Measurements from ENCODE around the gene BAHCC1.

BAHCC1 gene

DNA sequence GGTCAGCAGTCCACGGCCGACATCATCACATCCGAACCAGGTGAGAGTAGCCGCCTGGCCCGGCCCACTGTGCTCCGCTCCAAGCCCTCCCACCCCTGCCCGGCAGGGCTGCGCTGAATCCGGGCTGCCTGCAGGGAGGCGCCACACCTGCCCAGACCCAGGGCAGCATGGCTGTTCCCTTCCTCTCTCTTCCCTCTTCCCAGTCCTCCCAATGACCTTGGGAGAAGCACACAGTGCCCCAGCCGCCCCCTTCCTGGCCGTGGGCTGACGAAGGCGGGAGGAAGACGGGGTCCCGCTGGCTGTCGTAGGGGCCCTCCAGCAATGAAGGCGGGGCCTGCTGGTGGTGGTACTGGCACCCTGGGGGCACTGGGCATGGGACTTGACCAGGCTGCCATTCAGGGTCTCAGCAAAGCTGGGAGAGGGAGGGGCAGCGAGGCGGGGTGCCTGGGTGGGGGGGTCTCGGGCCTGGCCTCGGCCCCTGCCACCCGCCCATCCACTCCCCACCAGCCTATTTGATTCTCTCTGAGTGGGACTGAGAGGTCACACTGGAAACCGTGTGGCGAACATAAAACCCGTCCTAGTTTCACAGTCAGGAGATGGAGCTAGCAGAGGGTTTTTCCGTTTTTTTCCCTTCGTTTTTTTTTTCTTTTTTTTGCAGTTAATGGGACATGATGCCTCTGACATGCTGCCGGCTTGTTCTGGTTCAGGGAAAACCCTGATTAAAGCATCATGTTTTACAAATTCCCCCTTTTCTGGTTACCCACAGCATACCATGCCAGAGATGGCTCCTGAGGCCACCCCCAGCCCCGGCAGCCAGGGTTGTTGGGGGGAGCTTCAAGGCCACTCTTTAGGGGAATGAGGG lies 50.6 kb downstream of the BAHCC1 start:
- no peak for TF ChIP-seq GATA1 (IDR thresholded peaks at IDR 0.05; ENCODE audit: low read depth, low read length)
- no peak for DNase-seq

DNA sequence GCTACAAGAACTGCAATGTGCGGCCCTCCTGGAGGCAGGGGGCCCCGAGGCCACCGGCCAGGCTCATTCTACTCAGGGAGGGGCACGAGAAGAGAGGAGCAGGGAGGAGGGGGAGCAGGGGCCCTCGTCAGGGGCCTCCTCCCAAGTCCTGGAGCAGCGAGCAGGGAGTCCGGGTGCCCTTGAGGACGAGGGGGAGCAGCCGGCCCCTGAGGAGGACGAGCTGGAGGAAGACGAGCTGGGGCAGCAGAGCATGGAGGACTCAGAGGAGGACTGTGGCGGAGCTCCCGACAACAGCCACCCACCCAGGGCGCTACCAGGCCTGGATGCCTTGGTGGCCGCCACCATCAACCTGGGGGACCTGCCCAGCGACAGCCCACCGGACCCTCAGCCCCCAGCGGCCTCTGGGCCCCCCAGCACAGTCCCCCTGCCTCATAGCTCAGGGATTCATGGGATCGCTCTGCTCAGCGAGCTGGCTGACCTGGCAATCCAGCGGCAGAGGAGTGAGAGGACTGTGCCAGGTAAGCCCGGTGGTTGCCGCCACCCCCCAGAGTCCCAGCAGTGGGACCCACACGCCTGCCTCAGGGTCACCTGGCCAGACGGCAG lies 52.2 kb downstream of the BAHCC1 start:
- TF ChIP-seq GATA1 (IDR thresholded peaks at IDR 0.05; ENCODE audit: low read depth, low read length), result no peak
- no peak for TF ChIP-seq POLR2A (IDR thresholded peaks at IDR 0.05; ENCODE audit: low read length)
- no peak for DNase-seq

DNA sequence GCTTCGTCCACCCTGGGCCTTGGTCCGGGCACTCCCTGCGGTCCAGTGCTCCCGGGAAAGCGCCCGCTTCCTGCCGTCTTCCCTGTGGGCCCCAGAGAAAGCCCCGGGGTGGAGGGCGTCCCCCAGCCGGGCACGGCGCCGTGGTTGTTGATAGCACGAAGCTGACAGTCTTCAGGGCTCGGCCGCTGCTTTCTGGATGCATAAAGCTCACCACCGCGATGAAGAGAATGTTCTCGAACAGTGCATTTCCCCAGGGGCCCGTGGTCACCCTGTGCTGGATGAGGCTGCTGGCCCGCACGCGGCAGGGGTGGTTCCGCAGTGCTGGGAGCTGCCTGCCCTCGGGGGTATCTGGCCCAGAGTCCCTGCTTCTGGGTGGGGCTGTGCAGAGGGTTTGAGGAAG lies 53.2 kb downstream of the BAHCC1 start:
- DNase-seq, result no peak
- TF ChIP-seq POLR2A (IDR thresholded peaks at IDR 0.05; ENCODE audit: low read length) (no peak), GATA1 (IDR thresholded peaks at IDR 0.05; ENCODE audit: low read depth, low read length) (no peak)

DNA sequence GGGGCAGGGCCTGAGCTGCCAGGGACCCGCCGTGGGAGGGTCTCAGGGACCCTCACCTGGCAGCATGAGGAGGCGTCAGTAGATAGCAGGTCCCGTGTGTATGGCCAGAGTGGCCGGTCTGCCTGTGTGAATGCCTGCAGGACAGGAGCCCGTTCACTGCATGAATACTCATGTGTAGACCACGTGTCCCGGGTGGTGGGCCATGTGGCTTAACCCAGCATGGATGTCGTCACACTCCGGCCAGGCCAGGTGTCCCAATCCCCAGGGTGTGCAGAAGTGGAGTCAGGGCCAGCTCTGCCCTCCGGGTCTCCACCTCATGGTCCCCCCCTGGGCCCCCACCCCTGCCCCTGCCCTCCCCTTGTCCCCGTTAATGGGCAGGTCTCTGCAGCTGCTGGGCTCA lies 53.7 kb downstream of the BAHCC1 start:
- TF ChIP-seq GATA1 (IDR thresholded peaks at IDR 0.05; ENCODE audit: low read depth, low read length), result no peak
- TF ChIP-seq POLR2A (IDR thresholded peaks at IDR 0.05; ENCODE audit: low read length), result no peak
- DNase-seq, result no peak

DNA sequence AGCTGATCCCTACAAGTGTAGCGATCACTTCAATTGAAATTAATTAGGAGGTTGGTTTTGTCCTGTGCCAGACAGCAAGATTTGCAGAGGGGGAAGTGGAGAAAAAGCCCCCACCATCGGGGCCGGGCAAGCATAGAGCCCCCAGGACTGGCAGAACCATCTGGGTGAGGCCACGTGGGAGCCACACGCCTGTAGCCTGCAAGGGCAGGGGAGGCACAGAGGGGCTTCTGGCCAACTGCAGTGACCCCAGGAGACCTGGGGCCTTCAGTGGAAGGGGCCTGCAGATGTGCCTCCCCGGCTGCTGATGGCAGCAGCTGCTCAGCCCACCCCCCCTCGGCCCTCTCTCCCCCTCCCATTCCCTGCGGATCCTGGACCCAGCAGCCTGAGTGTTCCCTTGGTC lies 54.1 kb downstream of the BAHCC1 start:
- TF ChIP-seq GATA1 (IDR thresholded peaks at IDR 0.05; ENCODE audit: low read depth, low read length), result no peak
- TF ChIP-seq POLR2A (IDR thresholded peaks at IDR 0.05; ENCODE audit: low read length), result no peak
- DNase-seq, result no peak

DNA sequence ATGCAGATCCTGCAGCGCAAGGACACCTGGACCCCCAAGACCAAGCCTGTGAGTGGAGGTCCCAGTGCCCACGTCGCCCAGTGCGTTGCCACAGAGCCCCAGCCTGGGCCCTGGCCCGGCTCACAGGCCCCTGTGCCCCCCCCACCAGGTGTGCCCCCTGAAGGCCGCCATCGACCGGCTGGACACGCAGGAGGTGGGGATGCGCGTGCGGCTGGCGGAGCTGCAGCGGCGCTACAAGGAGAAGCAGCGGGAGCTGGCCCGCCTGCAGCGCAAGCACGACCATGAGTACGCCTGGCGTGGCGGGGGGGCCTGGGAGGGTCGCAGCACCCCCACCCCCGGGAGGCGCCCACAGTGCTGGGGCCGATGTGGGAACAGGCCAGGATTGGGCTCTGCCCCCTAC lies 56.6 kb downstream of the BAHCC1 start:
- TF ChIP-seq GATA1 (IDR thresholded peaks at IDR 0.05; ENCODE audit: low read depth, low read length), result no peak
- no peak for TF ChIP-seq POLR2A (IDR thresholded peaks at IDR 0.05; ENCODE audit: low read length)

GRCh38 chr17:81452551-81452950 lies 57.3 kb downstream of the BAHCC1 start:
- TF ChIP-seq GATA1 (IDR thresholded peaks at IDR 0.05; ENCODE audit: low read depth, low read length) (no peak), POLR2A (IDR thresholded peaks at IDR 0.05; ENCODE audit: low read length) (no peak)
- DNase-seq, result no peak

More for the DNA sequence above, 56.6 kb downstream of the BAHCC1 start:
- DNase-seq, result no peak

DNA sequence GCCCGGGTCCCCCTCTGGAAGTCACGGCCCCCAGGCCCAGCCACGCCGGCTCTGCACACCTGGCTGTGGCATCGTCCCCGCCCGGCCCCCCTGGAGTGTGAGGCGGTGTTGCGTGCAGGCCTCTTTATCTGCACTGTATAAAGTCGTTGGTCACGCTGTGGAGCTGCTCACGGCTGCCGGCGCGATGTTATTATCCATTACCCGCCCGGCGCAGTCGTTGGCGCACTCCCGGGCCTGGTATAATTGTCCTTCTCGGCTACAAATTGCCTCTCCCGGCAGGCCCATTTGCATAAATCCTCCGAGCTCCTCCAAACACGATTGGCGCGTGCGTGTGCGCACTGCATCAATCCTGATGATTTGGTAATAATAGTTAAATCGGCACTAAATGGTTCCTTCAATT lies 57.8 kb downstream of the BAHCC1 start:
- no peak for DNase-seq
- TF ChIP-seq GATA1 (IDR thresholded peaks at IDR 0.05; ENCODE audit: low read depth, low read length), result no peak
- TF ChIP-seq POLR2A (IDR thresholded peaks at IDR 0.05; ENCODE audit: low read length), result no peak

DNA sequence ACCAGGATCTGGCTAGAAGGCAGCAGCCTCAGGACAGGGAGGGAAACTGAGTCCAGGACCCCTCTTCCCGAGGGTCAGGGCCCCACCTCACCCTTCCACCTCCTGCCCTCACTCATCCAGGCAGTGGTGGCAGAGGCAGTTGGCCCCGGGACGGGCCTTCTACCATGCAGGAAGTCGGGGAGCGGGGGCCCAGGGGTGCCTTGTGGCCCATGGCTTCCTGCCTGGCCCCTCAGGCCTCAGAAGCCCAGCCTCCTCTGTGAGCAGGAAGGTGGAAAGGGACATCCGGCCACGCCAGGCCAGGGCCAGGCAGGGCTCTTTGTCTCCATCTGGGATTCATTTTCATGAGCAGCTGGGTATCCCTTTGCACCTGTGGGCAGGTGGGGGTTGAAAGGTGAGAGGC lies 58.5 kb downstream of the BAHCC1 start:
- DNase-seq, result no peak
- no peak for TF ChIP-seq POLR2A (IDR thresholded peaks at IDR 0.05; ENCODE audit: low read length)
- TF ChIP-seq GATA1 (IDR thresholded peaks at IDR 0.05; ENCODE audit: low read depth, low read length), result no peak

DNA sequence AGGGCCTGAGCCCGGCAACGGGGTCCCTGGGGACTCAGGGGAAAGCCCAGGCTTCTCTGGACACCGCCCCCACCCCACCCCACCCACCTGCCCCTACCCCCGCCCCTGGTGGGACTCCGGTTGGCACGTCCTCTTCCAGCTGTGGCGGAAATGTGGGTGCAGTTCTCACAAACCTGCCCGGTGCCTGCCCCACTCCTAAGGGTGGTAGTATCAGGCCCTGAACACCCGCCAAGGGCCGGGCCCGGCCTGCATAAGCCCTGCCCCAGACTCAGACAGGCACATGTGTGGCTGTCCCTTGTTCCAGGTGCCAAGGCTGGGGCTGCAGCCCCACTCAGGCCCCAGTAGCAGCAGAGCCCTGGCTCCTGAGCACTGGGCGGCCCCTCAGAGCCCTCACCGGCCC lies 59.2 kb downstream of the BAHCC1 start:
- no peak for DNase-seq
- no peak for TF ChIP-seq POLR2A (IDR thresholded peaks at IDR 0.05; ENCODE audit: low read length)
- no peak for TF ChIP-seq GATA1 (IDR thresholded peaks at IDR 0.05; ENCODE audit: low read depth, low read length)

DNA sequence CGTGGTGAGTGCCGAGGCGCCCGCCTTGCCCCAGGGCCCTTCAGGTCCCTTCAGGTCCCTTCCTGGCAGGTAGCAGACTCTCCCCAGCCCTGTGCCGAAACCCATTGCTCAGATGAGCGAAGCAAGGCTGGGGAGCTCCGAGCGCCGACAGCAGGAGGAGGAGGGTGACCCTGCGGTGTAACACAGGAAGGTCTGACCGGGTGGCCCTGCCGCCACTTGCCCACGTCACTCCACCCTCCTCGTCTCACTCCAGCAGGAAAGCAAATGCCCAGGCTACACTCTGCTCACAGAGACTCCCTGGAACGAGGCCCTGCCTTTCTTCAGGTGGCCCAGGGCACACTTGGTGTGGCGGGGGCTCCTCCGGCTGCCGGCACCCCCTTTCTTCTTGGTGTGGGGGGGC lies 60.1 kb downstream of the BAHCC1 start:
- no peak for TF ChIP-seq POLR2A (IDR thresholded peaks at IDR 0.05; ENCODE audit: low read length)
- TF ChIP-seq GATA1 (IDR thresholded peaks at IDR 0.05; ENCODE audit: low read depth, low read length), result no peak
- DNase-seq, result no peak

DNA sequence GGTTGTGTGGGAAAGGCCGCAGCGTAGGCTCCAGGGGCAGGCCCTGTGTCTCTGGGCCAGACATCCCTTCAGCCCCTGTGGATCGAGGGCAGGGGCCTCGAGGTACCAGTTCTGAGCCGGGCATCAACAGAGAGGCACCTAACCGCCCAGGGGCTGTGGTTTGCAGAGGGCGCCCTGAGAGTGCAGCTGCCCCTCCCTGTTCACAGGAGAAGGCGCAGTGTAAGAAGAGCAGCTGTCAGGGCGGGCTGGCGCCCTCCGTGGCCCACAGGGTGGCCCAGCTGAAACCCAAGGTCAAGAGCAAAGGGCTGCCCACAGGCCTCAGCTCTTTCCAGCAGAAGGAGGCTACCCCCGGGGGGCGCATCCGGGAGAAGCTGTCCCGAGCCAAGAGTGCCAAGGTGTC lies 60.8 kb downstream of the BAHCC1 start:
- DNase-seq, result no peak
- TF ChIP-seq GATA1 (IDR thresholded peaks at IDR 0.05; ENCODE audit: low read depth, low read length) (no peak), POLR2A (IDR thresholded peaks at IDR 0.05; ENCODE audit: low read length) (no peak)

DNA sequence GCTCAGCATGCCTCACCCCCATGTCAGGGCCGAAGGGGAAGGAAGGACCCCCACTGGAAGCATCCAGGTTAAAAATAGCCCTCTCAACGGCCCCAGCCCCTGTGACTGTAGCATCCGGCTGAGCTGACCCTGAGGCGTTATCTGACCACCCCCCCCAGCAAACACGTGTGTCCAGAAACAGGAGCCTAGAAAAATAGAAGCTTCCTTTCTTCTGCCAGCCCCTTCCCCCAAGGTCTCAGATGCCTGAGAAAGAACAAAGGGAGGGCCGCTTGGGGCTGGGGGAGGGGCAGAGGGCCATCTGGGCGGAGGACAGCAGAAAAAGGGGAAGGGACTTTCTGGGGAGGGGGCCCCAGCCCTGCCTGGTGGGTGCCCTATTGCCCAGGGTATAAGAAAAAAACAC lies 61.5 kb downstream of the BAHCC1 start:
- TF ChIP-seq POLR2A (IDR thresholded peaks at IDR 0.05; ENCODE audit: low read length) (no peak), GATA1 (IDR thresholded peaks at IDR 0.05; ENCODE audit: low read depth, low read length) (no peak)
- no peak for DNase-seq

DNA sequence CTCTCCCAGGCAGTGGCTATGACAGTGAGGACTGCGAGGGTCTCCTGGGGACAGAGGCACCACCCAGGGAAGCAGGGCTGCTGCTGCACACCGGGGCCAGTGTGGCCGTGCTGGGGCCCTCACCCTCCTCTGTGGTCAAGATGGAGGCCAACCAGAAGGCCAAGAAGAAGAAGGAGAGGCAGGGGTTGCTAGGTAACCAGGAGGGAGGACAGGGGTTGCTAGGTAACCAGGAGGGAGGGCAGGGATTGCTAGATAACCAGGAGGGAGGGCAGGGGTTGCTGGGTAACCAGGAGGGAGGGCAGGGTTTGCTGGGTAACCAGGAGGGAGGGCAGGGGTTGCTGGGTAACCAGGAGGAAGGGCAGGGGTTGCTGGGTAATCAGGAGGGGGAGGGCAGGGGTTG lies 62.1 kb downstream of the BAHCC1 start:
- no peak for TF ChIP-seq GATA1 (IDR thresholded peaks at IDR 0.05; ENCODE audit: low read depth, low read length)
- TF ChIP-seq POLR2A (IDR thresholded peaks at IDR 0.05; ENCODE audit: low read length), result no peak
- peak in 1 of 2 experiments; percentile 29 for DNase-seq
